ENCODE results near the gene ELF1. TPM values are rescaled to one million over a fixed set of nuclear protein-coding genes. Genes with fewer than 3 reads are reported as not detected.

ELF1 gene
- total RNA-seq, 1 experiment from 2014 or later, result 15.3 TPM

GRCh38 chr13:40999416-40999815 is 19.7 kb downstream of the ELF1 start:
- peaks cover 11% of the 10 kb centered on the region for H3K4me1 ChIP-seq (ENCODE audit: insufficient read depth, low read length)
- no TSS peak for BruUV-seq (replicated peaks)
- H3K4me2 ChIP-seq (ENCODE audit: low read length), result no peak overlapping the region
- H2AFZ ChIP-seq (ENCODE audit: low read length), result no peak overlapping the region
- H3K9me2 ChIP-seq (replicated peaks; ENCODE audit: low read length), result no peaks in the 10 kb centered on the region
- H3F3A ChIP-seq (ENCODE audit: low read length, unreplicated experiment), result no peaks in the 10 kb centered on the region
- H3K27ac ChIP-seq (ENCODE audit: low read length), result no peak overlapping the region
- H3K27me3 ChIP-seq (ENCODE audit: low read length), result no peaks in the 10 kb centered on the region
- CTCF ChIA-PET, result no interaction called here
- H3K9ac ChIP-seq (ENCODE audit: low read length), result no peak overlapping the region
- TF ChIP-seq CTCF (conservative IDR thresholded peaks at IDR 0.05; ENCODE audit: low read depth, low read length) (no peak), EZH2 (IDR thresholded peaks at IDR 0.05; ENCODE audit: low read length, unreplicated experiment) (no peak), EZH2phosphoT487 (IDR thresholded peaks at IDR 0.05; ENCODE audit: borderline replicate concordance, low read length) (no peak)
- DNase-seq, result no peak
- no peaks in the 10 kb centered on the region for H3K9me3 ChIP-seq (ENCODE audit: low read length)
- no peaks in the 10 kb centered on the region for H4K20me1 ChIP-seq (ENCODE audit: low read length)
- peaks cover 78% of the 10 kb centered on the region for H3K79me2 ChIP-seq (ENCODE audit: low read length)
- POLR2A ChIA-PET (ENCODE audit: unreplicated experiment), result no interaction called here
- intact Hi-C loops (cut with micrococcal nuclease), result no loop called here
- no peak overlapping the region for H3K4me3 ChIP-seq (ENCODE audit: low read length)
- no peak for ATAC-seq
- H3K36me3 ChIP-seq (ENCODE audit: low read depth, low read length), result no peaks in the 10 kb centered on the region

DNA sequence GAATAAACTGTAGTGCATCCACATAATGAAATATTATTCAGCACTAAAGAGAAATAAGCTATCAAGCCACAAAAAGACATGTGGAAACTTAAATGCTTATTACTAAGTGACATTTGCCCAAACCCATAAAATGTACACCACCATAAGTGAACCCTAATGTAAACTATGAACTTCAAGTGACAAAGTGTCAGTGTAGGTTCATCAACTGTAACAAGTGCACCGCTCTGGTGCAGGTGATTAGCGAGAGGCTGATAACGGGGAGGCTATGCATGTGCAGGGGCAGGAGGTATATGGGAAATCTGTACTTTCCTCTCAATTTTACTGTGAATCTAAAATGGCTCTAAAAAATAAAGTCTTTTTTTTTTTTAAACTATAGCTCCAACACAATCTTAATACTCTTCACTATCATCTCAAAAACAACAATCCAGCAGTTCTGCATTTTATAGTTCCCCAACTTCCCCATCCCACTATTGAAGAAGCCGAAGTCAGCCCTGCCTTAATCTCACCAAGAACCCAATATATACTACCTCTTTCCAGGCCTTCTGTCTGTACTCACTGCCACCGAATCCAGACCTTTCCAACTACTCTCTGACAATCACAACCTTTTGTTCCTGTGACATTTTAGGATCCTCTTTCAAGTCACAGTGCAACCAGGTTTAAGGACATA is 22.6 kb downstream of the ELF1 start:
- Histone ChIP-seq H3K9me3 (ENCODE audit: low read length) (no peaks in the 10 kb centered on the region), H3K36me3 (ENCODE audit: low read depth, low read length) (no peaks in the 10 kb centered on the region), H2AFZ (ENCODE audit: low read length) (no peak overlapping the region), H3F3A (ENCODE audit: low read length, unreplicated experiment) (no peaks in the 10 kb centered on the region), H3K4me1 (ENCODE audit: insufficient read depth, low read length) (peaks cover 33% of the 10 kb centered on the region), H3K27me3 (ENCODE audit: low read length) (no peaks in the 10 kb centered on the region), H3K4me3 (ENCODE audit: low read length) (no peak overlapping the region), H3K9ac (ENCODE audit: low read length) (no peak overlapping the region), H3K79me2 (ENCODE audit: low read length) (peaks cover 72% of the 10 kb centered on the region), H3K27ac (ENCODE audit: low read length) (no peak overlapping the region), H3K4me2 (ENCODE audit: low read length) (no peak overlapping the region), H3K9me2 (replicated peaks; ENCODE audit: low read length) (no peaks in the 10 kb centered on the region), H4K20me1 (ENCODE audit: low read length) (no peaks in the 10 kb centered on the region)
- no peak for ATAC-seq
- no TSS peak for BruUV-seq (replicated peaks)
- POLR2A ChIA-PET (ENCODE audit: unreplicated experiment), result no interaction called here
- intact Hi-C loops (cut with micrococcal nuclease), result no loop called here
- TF ChIP-seq EZH2phosphoT487 (IDR thresholded peaks at IDR 0.05; ENCODE audit: borderline replicate concordance, low read length), result no peak
- TF ChIP-seq CTCF (conservative IDR thresholded peaks at IDR 0.05; ENCODE audit: low read depth, low read length), result no peak
- TF ChIP-seq EZH2 (IDR thresholded peaks at IDR 0.05; ENCODE audit: low read length, unreplicated experiment), result no peak
- CTCF ChIA-PET, result no interaction called here
- no peak for DNase-seq

DNA sequence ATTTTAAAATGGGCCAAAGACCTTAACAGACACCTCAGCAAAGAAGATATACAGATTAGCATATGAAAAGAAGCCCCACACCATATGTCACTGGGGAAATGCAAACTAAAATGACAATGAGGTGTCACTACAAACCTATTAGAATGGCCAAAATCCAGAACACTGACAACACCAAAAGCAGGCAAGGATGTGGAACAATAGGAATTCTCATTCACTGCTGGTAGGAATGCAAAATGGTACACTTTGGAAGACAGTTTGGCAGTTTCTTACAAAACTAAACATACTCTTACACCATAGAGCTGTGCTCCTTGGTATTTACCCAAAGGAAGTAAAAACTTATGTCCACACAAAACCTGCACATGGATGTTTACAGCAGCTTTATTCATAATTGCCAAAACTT is 23.1 kb downstream of the ELF1 start:
- POLR2A ChIA-PET (ENCODE audit: unreplicated experiment), result no interaction called here
- intact Hi-C loops (cut with micrococcal nuclease), result loop anchor here (2.0 kb wide), 1 partner anchor 59 kb away; no protein-coding TSS in a partner anchor
- no TSS peak for BruUV-seq (replicated peaks)
- Histone ChIP-seq H3K79me2 (ENCODE audit: low read length) (peaks cover 73% of the 10 kb centered on the region), H3K4me1 (ENCODE audit: insufficient read depth, low read length) (peaks cover 33% of the 10 kb centered on the region), H3K9me3 (ENCODE audit: low read length) (no peaks in the 10 kb centered on the region), H2AFZ (ENCODE audit: low read length) (no peak overlapping the region), H3K9me2 (replicated peaks; ENCODE audit: low read length) (no peaks in the 10 kb centered on the region), H3K4me3 (ENCODE audit: low read length) (no peak overlapping the region), H3K27me3 (ENCODE audit: low read length) (no peaks in the 10 kb centered on the region), H3K4me2 (ENCODE audit: low read length) (no peak overlapping the region), H3K36me3 (ENCODE audit: low read depth, low read length) (no peaks in the 10 kb centered on the region), H3K9ac (ENCODE audit: low read length) (no peak overlapping the region), H4K20me1 (ENCODE audit: low read length) (no peaks in the 10 kb centered on the region), H3F3A (ENCODE audit: low read length, unreplicated experiment) (no peaks in the 10 kb centered on the region), H3K27ac (ENCODE audit: low read length) (no peak overlapping the region)
- DNase-seq (no peak), ATAC-seq (no peak)
- TF ChIP-seq EZH2 (IDR thresholded peaks at IDR 0.05; ENCODE audit: low read length, unreplicated experiment), result no peak
- CTCF ChIA-PET, result no interaction called here

Measured in PC-3 (cell line).